Hematopoietic multipotent progenitor cell (in vitro differentiated cells): ENCODE data around the gene RARG. TPM values are rescaled to one million over a fixed set of nuclear protein-coding genes. Genes with fewer than 3 reads are reported as not detected.
A peak's percentile ranks its signal among the peaks of the same experiment; 100 is the strongest.

Source experiments
- DNase-seq, 3 donors: peaks; one replicate each; pipeline ENCODE4 v3.0.0-alpha.2; 2011 to 2015; ENCODE audit warnings: low read depth in 2 of 3, low spot score in 2 of 3
- total RNA-seq: library from RNA; depleted of rRNA; stranded (reverse); fragments of >200 nt; gene quantifications from one replicate; pipeline ENCODE4 v1.2.3, GENCODE V29; 2012

RARG gene
- 3.2 TPM for total RNA-seq

DNA sequence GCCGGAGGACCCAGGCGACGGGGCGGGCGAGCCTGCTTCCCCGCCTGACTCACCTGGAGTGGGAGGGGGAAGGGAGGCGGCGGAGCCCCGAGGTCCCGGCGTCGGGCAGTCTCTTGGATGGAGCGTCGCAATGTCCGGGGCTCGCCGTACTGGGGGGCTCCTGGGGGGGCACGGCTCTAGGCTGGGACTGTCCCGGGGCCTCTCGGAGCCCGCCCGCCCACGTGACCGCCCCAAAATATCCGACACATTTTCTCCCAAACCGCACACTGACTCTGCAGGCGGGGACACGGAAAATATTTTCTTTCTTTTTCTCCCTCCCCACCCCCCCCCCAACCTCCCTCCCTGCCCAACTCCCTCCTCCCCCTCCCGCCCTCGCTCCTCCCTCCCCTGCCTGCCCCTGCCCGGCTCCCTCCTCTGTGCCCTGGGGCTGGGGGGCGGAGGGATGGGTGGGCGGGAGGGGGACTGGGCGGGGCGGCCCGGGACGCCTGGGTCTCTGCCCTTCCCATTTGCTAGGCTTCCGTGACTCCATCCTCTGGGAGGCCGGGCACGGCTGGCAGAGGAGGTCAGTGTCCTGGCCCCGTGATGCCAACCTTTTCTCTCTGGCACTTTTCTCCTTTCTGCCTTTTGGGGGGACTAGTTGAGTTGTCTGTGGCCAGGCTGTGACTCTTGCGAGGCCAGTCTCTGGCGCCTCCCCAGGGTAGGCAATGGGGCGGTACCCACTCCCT, at the start of gene RARG:
TSS of gene RARG (minus strand) at position 289 of the 725 bp plus-strand sequence. CDS start 4,664 bp downstream, outside the sequence.
- DNase-seq, result peak in 2 of 3 donors; percentile 51 to 69

DNA sequence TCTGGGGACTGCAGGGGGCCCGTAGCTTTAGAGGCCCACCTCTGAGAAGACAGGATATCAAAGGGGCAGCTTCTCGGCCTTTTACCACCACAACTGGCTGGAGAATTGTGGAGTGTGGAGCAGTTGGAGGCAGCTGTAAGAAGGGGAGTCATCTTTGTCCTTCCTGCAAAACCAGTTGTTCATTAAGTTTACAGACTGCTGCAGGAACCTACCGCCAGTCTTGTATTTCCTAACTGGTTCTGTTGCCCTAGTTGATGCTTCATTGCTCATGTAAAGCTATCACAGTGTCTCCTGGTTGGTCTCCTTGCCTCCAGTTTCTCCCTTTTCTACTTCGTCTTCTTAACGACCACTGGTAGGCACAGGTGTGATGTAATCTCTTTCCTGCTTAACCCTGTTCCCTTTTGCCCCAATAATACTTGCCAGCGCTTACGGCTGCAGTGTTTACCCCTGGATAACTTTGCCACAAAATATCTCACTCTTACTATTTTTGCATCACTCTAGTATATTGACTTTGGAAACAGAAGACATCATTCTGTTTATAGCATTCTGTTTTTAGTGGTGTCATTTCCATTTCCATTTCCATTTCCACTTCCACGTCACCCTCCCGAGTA, 48.0 kb upstream of the RARG start:
- no peak for DNase-seq

DNA sequence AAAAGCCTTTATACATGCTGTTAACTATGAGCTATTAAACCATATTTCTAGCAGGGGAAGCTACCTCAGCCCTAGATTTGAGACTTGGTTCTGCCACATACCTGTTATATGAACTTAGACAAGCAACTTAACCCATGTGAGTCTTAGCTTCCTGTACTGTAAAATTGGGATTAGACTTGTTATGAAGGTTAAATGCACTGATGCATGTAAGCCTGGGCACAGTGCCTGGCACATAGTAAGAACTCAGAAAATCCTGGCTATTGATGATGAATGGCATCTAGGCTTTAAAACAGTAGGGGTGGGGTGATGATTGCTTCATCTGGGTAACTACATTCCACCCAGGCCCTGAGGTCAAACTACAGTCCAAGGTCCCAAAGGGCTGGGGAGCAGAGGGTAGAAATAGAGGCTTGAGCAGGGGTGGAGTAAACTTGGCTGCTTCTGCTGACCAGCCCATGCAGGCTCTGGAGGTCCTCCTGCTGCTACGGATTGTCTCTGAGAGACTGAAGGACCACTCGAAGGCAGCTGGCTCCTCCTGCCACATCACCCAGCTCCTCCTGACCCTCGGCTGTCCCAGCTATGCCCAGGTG, 47.4 kb upstream of the RARG start:
- DNase-seq, result no peak

DNA sequence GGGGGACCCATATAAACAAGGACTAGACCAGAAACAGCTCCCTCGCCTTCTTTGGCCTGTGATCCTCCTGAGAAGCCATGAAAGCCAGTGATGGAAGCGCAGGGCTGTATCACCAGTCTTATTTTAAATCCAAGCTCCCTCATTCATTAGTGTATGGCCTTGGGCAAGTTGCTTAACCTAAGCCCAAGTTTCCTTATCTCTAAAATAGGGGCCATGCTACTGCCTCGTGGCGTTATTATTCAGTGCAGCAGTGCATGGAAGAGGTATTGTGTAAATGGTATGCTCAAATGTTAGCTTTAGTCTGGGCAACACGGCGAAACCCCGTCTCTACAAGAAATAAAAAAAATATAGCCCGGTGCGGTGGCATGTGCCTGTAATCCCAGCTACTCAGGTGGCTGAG, 46.0 kb upstream of the RARG start:
- DNase-seq, result no peak

DNA sequence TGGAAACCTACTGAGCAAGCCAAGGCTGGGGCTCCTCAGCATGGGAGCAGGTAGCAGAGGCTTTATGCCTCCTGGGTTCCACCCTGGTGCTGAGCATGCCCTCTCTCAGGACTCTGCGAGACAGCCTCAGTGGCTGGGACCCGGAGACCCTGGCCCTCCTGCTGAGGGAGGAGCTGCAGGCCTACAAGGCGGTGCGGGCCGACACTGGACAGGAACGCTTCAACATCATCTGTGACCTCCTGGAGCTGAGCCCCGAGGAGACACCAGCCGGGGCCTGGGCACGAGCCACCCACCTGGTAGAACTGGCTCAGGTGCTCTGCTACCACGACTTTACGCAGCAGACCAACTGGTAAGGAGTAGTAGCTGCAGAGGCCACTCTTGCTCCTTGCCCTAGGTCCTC, 44.5 kb upstream of the RARG start:
- no peak for DNase-seq

DNA sequence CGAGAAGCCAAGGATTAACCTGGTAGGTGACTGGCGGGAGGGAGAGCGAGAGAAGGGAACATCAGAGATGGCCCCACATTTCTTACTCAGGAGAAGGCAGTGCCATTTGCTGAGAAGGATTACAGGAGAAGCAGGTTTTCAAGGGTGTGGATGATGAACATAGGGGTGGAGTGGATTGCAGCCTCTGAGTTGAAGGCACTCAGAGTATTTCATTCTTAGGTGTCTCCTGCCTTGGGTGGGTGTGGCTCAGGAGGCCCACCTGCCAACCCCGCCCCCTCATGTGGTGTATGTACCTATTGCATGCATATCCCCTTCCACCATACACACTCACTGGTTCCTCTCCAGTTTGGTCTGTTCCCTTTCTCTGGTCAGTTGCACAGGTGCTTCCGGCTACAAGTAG, 42.4 kb upstream of the RARG start:
- no peak for DNase-seq

DNA sequence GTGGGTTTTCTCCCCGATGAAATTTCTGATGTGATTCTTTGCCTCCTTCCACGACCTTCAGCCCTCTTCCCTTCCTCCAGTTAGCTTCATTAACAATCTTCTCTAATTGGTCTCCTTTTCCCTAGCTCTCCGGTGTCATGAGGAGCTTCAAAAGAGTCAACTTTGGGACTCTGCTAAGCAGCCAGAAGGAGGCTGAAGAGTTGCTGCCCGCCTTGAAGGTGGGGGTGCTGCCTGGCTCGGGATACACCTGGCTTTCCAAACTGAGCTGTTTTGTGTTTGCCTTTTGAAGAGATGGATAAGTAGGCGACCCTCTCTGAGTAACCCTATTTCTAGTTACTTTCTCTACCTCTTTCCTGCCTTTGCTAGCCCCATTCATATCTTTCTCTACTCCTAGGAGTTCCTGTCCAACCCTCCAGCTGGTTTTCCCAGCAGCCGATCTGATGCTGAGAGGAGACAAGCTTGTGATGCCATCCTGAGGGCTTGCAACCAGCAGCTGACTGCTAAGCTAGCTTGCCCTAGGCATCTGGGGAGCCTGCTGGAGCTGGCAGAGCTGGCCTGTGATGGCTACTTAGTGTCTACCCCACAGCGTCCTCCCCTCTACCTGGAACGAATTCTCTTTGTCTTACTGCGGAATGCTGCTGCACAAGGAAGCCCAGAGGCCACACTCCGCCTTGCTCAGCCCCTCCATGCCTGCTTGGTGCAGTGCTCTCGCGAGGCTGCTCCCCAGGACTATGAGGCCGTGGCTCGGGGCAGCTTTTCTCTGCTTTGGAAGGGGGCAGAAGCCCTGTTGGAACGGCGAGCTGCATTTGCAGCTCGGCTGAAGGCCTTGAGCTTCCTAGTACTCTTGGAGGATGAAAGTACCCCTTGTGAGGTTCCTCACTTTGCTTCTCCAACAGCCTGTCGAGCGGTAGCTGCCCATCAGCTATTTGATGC, 36.9 kb upstream of the RARG start:
- DNase-seq, result no peak

DNA sequence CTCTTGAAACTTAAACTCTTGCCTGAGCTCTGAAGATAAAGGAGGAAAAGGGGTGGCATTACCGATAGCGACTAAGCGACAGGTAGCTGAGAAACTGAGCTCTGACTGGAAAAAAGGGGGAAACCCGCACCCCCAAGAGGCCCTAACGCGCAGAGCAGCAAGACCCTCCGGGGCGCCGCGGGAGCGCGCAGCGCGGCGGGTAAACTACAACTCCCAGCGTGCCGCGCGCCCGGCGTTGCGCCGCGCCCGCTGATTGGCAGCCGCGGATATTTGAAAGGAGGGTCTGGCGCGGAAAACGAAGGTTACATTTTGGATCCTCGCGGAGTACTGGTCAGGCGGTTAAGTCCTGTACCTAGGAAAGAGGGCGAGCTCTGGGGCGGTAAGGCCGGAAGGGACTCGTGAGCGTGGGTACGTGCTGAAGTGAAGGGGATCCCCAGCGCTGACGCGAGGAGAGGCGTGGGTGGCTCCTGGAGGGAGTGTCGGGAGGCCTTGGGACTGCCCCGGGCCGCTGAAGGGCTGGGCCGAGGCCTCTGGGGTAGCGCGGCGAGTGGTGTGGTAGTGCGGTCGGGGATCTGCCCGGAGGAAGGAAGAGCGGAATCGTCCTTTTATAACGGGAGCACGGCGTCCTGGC, 36.1 kb upstream of the RARG start, which contains the start of gene ESPL1:
TSS of gene ESPL1 (plus strand) at position 301 of the 631 bp plus-strand sequence. CDS start 468 bp downstream, outside the sequence.
- DNase-seq, result peak; percentile 59 to 86 (median 86)

DNA sequence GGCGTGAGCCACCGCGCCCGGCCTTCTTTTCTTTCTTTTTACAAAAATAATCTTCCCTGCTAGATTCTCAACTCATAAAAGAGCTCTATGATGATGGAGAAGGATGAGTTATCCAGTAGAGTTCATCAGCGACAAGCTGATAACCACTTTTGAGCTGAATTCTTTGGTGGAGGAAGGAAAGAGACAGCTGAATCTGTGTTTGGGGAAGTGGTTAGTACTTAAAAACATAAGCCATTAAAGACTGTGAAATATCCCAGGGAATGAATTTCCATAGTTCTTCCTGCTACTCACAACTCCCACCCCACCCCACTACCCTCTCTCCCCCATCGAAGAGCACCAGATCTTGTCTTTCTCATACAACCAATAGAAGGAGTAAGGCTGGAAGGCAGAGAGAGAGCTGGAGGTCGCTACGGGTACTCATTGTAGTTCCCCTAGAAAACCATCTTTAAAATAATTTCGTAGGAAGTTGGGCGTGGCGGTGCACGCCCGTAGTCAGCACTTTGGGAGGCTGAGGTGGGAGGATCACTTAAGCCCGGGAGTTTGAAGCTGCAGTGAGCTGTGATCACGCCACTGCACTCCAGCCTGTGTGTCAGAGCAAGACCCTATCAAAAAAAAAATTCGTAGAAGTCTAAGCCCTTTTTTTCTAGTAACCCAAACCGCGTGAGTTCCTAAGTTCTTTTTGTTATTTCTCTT, 35.4 kb upstream of the RARG start:
- DNase-seq, result peak in 1 of 3 donors; percentile 29

DNA sequence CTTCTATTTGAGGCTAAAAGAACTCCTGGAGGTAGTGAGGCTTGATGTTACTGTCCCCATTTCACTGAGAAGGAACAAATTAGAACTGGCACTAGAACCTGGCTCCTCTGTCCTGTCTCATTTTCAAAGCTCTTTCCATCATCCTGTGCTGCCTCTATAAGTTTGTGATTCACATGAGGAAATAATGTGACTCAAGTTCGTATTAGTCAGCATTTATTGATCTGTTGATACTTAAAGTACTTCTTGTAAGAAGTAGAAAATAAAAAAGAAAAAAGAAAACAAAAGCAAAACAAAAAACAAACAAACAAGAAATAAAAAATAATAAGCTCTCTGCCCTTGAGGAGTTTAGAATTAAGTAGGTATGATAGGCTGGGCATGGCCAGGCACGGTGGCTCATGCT, 33.8 kb upstream of the RARG start:
- DNase-seq, result no peak

DNA sequence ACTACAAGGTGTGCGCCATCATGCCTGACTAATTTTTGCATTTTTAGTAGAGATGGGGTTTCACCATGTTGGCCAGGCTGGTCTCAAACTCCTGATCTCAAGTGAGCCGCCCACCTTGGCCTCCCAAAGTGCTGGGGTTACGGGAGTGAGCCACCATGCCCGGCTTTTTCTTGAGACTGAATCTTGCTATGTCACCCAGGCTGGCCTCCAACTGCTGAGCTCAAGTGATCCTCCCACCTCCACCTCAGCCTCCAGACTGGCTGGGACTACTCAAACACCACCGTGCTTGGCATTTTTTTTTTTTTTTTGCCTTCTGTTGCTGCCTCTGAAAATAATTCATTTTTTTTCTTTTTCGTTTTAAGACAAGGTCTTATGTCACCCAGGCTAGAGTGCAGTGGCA, 27.9 kb upstream of the RARG start:
- DNase-seq, result no peak

DNA sequence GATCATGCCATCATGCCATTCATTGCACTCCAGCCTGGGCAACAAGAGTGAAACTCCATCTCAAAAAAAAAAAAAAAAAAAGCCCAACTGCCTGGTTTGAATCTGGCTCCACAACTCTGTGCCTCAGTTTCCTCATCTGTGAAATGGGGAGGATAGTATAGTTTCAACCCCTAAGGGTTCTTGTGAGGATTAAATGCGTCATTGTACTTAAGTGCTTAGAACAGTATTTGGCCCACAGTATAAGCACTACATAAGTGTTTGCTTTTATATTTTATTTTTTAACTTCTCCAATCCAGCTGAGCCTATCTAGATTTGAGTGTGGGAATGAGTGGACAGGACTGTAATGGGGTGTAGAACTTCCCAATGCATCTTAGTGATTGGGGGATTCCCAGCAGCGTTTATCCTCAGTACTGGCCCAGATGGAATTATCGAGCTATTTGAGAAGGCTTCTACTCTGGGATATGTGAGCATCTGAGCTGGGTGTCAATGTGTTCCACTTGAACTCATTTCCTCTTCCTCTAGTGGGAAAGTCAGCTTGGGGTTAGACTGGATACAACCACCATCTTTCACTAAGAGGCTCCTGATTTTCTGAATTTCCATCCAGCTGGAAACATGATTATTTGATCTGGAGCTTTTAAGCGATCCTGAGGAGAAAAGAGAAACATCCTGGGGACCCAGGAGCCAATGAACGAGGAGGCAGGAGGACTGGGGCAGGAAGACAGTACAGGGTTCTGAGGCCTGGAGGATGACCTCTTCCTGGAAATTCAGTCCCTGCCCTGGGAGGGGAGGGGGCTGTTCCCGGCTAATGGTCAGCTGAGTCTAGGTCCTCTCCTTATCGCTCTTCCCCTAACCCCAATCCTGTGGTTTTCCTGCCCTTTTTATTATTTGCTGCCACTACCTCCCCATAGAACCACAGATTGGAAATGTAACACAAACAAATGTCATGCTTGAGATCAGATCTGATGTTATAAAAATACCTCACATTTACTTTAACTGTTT, 26.8 kb upstream of the RARG start:
- DNase-seq, result no peak

DNA sequence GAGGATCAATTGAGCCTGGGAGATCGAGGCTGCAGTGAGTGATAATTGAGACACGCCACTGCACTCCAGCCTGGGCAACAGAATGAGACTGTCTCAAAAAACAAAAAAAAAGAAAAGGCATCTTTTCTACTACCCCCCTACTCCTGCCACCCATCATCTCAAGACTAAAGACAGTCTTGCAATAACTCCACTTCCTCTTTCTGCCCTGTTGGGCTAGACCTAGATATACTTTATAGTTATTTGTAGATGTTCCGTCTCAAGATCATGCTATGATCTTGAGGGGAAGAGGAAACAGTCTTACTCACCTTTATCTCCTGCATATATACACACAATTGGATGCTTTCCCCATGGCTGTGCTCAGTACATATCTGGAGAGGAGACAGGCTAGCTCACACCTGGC, 24.0 kb upstream of the RARG start:
- peak in 2 of 3 donors; percentile 31 to 63 for DNase-seq

DNA sequence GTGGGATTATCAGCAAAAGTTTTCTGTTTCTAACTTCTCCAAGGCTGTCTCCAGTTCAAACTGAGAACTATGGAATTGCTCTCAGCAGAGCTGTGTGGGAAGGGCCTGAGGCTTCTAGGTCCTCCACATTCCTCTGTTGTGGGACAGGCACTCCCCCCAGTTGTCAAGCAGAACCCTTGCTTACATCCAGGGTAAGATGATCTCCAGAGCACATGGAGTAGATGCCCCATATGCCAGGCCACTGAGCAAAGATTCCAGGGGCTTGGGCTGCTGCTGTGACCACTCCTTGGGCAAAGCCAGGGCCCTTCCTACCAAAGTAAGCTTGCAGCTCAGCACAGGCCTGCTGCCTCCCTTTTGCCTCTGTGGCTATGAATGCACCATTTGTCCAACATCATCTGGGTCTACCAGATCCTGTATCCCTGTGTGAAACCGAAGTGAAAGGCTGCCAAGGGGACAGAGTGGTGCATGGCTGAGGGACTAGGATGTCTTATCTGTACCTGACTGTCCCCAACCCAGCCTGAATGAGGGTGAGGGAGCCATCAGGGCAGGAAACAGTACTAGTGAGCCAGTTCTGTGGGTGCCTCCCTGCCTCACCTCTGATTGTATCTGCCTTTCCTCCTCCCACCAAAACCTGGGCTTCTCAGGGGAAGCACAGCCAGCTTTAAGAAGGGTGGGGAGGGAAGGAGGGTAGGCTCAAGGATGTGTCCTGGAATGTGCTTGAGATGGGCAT, 23.0 kb upstream of the RARG start:
- no peak for DNase-seq

DNA sequence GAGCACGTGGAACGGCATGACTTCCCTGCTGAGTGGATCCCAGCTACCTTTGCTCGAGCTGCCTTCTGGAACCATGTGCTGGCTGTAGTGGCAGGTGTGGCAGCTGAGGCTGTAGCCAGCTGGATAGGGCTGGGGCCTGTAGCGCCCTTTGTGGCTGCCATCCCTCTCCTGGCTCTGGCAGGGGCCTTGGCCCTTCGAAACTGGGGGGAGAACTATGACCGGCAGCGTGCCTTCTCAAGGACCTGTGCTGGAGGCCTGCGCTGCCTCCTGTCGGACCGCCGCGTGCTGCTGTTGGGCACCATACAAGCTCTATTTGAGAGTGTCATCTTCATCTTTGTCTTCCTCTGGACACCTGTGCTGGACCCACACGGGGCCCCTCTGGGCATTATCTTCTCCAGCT, 21.3 kb upstream of the RARG start:
- DNase-seq, result no peak

DNA sequence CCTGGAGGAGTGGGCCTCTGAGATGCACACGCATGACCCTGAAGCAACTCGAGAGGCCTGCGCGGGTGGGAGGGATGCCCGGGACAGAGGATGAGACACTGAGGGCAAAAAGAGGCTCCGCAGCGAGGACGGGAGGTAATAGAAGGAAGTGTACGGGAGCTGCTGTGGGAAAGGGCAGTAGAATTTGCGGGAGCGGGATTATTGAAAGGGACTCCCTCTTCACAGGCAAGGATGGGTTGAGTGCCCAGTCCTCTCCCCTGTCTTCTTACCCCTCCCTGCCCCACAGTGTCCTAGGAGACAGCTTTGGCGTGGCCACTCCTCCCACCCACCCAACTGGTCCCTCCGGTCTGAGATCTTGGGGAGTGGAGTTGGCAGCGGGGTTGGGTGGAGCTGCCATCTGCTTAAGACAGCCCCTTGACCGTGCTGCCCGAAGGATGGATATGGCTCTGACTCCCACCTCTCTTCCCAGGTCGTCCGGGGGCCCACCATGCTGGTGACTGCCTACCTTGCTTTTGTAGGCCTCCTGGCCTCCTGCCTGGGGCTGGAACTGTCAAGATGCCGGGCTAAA, 20.4 kb upstream of the RARG start:
- DNase-seq, result no peak

DNA sequence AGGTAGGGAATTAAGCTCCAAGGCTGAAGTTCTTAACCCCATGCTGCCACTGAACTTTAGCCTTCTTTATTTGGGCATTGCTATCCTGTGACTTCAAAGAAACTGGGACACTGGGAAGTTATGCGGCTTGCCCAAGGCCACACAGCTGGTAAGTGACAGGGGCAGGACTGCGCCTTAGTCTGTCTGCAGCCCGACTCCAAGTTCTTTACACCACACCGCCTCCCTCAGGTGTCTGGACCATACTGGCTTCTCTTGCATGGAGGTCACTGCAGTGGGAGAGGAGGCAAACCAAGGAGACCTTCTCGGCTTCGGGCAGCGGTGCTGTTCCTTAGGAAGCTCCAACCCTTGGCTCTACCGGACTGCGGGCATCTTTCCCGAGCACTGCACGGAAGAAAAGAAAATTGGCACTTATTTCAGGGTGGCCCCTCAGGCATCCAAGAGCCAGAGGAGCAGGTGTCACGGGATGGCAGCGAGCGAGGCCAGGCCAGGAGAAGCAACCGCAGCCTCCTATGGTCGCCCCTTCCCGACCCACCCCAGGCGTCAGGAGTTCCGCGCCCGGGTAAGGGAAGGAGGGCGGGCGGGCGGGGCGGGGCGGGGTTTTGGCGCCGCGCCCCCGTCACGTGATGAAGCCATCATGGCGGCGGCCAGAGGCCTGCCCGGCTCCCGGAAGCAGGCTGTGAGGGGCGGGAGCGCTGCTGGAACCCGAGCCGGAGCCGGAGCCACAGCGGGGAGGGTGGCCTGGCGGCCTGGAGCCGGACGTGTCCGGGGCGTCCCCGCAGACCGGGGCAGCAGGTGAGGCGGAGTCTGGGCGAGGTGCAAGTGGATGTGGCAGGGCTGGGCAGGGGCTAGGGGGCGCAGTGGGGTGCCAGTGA, 19.7 kb upstream of the RARG start:
- DNase-seq, result peak in 2 of 3 donors; percentile 66 to 78
